Ovary (tissue), 9 donors: ENCODE measurements around the gene RNF43. TPM values are rescaled to one million over a fixed set of nuclear protein-coding genes. Genes with fewer than 3 reads are reported as not detected.

Source experiments
- DNase-seq, 5 donors: peaks; one replicate each; pipeline ENCODE4 v3.0.0-alpha.2; 2019 to 2020
- H3K27ac ChIP-seq, 2 donors: fragments of 200-600 bp; one replicate each; pipeline versions ENCODE4 v1.5.1 to v1.8.0; 2019 to 2022
- H3K27me3 ChIP-seq: fragments of 200-600 bp; one replicate; pipeline ENCODE4 v1.8.0; 2022
- H3K36me3 ChIP-seq: fragments of 200-600 bp; sonication (generic); one replicate; pipeline ENCODE4 v1.5.1; 2019
- H3K4me1 ChIP-seq: one replicate; pipeline ENCODE4 v1.8.1; 2013; ENCODE audit warnings: mild to moderate bottlenecking, moderate library complexity; ENCODE audit not compliant: insufficient read depth
- H3K4me3 ChIP-seq: fragments of 200-600 bp; sonication (generic); one replicate; pipeline ENCODE4 v1.5.1; 2017
- H3K9me3 ChIP-seq, 2 donors: fragments of 200-600 bp in 1 of 2; sonication (generic) in 1 of 2; one replicate each; pipeline versions ENCODE4 v1.5.1 to v1.8.1; 2013 to 2019; ENCODE audit warnings: mild to moderate bottlenecking in 1 of 2, moderate library complexity in 1 of 2
- EP300 ChIP-seq: sonication (generic); formaldehyde crosslinking; IDR thresholded peaks from one replicate; pipeline ENCODE4 v1.6.1; 2017; ENCODE audit warnings: antibody characterized with exemption
- POLR2A ChIP-seq: fragments of 450-650 bp; IDR thresholded peaks from one replicate; pipeline ENCODE4 v1.6.1; 2017; ENCODE audit warnings: antibody characterized with exemption, mild to moderate bottlenecking, moderate library complexity
- WGBS, 3 donors: extraction: QIAGEN DNeasy Blood & Tissue Kit in 1 of 3; methylation state at CpG; one replicate each; pipeline versions ENCODE4 v1.1.5 to v1.1.7; 2013 to 2017; 5-methylcytosine and 5-hydroxymethylcytosine counted together
- intact Hi-C, 4 donors: fragments of 100-400 bp; cut with DNase I; formaldehyde crosslinking; loops; one replicate each; pipeline versions ENCODE4 v1.11.0 to v1.15.1; 2022 to 2023
- polyA plus RNA-seq, 2 donors: library from polyadenylated mRNA; stranded (reverse); fragments of 200-250 nt in 1 of 2; fragments of 350-450 nt in 1 of 2; fragmentation: Illumina TruSeq in 1 of 2; extraction: RNeasy Lipid Tissue Mini Kit (QIAGEN cat#74804) in 1 of 2; gene quantifications; one replicate each; pipeline ENCODE4 v1.2.3, GENCODE V29; 2013 to 2014
- total RNA-seq, 7 donors: library from RNA; depleted of rRNA in 2 of 7; stranded (reverse); fragments of >200 nt in 2 of 7; fragmentation: NEBNext Ultra II Directional in 3 of 7; extraction: Animal tissue kit (Norgen Biotek cat#: 25700) in 3 of 7; gene quantifications; one replicate each; pipeline versions ENCODE4 v1.1.0 to v1.2.4, GENCODE V29; 2016 to 2023
- TF ChIP-seq, protein P1 (sequence below), 3 donors: fragments of 450-650 bp in 2 of 3; fragments of 200-600 bp in 1 of 3; IDR thresholded peaks; one replicate each; pipeline versions ENCODE4 v1.5.1 to v1.8.0; 2016 to 2022; ENCODE audit warnings: antibody characterized with exemption in 3 of 3, mild to moderate bottlenecking in 1 of 3
- donor health status: DM: no; HTN: no; CAD: no; lungs with moderate emphysema.
- donor health status: DM: no; HTN: no; CAD: no.
- donor health status: Bipolar disorder and iron deficiency.
- donor health status: DM: yes; HTN: yes; CAD: no.
- donor health status: DM: no; HTN: no; CAD: no.
- donor health status: DM: yes; HTN: yes; CAD: no.

Gene RNF43
- total and polyA plus RNA-seq, 9 donors, result 0.21 to 5.6 (median 1.3) TPM

DNA sequence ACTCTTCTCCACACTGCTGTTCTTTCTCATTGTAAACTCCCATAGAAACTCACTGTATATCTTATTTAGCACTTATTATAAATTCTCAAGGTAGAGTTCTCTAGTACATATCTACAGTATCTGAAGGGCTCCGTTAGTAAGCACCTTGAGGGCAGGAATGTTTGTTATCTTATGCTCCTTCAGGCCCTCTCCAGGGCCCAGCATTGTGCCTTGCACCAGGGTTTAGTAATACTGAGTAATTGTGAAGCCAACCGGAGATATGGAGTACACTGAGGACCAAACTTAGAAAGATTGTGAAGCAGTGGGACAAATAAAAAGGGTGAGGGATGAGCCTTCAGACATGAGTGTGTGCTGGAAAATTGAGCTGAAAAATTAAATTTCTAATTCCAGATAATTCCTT is 26.4 kb downstream of the RNF43 start:
- H3K4me1 ChIP-seq, result no peaks in the 10 kb centered on the region
- no peaks in the 10 kb centered on the region for H3K9me3 ChIP-seq
- H3K27ac ChIP-seq, result no peak overlapping the region
- 73 to 80% (median 77%) methylated on average over 2 of the region's 2 CpGs for WGBS, 3 donors
- H3K36me3 ChIP-seq, result no peaks in the 10 kb centered on the region
- intact Hi-C loops, result no loop called here
- TF ChIP-seq POLR2A (no peak), EP300 (no peak)
- TF ChIP-seq, protein P1, sequence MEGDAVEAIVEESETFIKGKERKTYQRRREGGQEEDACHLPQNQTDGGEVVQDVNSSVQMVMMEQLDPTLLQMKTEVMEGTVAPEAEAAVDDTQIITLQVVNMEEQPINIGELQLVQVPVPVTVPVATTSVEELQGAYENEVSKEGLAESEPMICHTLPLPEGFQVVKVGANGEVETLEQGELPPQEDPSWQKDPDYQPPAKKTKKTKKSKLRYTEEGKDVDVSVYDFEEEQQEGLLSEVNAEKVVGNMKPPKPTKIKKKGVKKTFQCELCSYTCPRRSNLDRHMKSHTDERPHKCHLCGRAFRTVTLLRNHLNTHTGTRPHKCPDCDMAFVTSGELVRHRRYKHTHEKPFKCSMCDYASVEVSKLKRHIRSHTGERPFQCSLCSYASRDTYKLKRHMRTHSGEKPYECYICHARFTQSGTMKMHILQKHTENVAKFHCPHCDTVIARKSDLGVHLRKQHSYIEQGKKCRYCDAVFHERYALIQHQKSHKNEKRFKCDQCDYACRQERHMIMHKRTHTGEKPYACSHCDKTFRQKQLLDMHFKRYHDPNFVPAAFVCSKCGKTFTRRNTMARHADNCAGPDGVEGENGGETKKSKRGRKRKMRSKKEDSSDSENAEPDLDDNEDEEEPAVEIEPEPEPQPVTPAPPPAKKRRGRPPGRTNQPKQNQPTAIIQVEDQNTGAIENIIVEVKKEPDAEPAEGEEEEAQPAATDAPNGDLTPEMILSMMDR (IDR thresholded peaks at IDR 0.05), result no peak
- DNase-seq, result no peak
- no peak overlapping the region for H3K4me3 ChIP-seq
- H3K27me3 ChIP-seq, result no peaks in the 10 kb centered on the region

DNA sequence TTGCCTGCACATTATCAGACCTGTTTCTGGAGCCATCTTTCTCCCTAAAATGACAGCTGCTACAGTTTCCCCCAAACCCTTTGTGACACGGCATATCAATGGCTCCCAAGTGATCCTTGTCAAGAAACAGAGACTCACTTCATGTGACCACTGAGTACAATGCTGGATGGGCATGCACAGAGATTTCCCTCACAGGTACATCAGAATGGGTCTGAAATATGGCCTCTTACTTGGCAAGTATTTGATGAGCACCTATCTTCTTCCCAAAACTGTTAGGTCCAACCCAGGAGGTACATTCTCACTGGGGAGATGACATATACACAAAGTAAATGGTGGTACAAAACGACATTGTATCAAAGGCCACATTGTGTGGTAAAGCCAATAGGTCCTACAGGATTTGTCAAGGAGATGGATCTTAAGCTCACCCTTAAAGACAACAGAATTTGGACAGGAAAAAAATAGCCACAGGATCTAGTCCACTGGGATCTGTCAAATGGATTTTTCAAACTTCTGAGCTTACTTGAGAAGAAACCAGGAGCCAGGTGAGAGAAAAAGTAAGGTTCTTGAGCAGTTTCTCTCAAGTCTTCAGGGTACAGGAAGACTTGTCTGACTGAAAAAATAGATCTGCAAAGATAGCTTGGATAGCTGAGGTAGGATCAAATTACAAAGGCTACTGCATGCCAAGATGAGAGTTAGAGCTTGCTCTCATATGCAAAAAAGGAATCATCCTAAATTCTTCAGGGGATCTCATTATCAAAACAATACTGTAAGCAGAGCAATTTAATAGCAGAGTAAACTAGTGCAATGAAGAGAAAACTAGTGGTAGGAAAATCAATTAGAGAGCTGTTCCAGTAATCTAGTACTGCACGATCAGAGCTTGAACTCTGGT is 28.8 kb downstream of the RNF43 start:
- TF ChIP-seq, protein P1 (IDR thresholded peaks at IDR 0.05), result no peak
- TF ChIP-seq EP300, result no peak
- TF ChIP-seq POLR2A, result no peak
- Histone ChIP-seq H3K4me1 (no peaks in the 10 kb centered on the region), H3K9me3 (no peaks in the 10 kb centered on the region), H3K4me3 (no peak overlapping the region), H3K27me3 (no peaks in the 10 kb centered on the region), H3K27ac (no peak overlapping the region), H3K36me3 (no peaks in the 10 kb centered on the region)
- intact Hi-C loops, result no loop called here
- 60 to 67% (median 65%) methylated on average over 3 of the region's 3 CpGs for WGBS, 3 donors
- DNase-seq, result no peak

DNA sequence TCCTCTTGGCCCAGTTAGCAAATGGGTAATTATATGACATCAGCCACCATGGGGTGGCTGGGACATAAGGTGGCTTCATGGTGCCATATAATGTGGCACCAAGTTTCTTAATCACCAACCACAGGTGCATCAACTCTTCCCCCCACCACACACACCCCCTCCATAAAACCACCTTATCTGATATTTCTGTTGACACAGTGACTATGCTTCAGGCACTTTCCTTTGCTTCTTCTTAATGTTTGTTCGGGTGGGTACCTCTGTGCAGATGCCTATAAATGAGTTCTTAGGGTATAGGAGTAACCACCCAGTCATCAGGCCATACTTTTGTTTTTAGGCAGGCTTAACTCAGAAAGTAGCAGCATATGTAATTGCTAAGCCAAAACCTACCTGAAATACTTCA is 29.5 kb downstream of the RNF43 start:
- Histone ChIP-seq H3K4me1 (no peaks in the 10 kb centered on the region), H3K4me3 (no peak overlapping the region), H3K9me3 (no peaks in the 10 kb centered on the region), H3K36me3 (no peaks in the 10 kb centered on the region), H3K27ac (no peak overlapping the region), H3K27me3 (no peaks in the 10 kb centered on the region)
- intact Hi-C loops, result no loop called here
- 81 to 94% (median 89%) methylated on average over 1 of the region's 1 CpG for WGBS, 3 donors
- no peak for TF ChIP-seq EP300
- TF ChIP-seq POLR2A, result no peak
- TF ChIP-seq, protein P1 (IDR thresholded peaks at IDR 0.05), result no peak
- no peak for DNase-seq

DNA sequence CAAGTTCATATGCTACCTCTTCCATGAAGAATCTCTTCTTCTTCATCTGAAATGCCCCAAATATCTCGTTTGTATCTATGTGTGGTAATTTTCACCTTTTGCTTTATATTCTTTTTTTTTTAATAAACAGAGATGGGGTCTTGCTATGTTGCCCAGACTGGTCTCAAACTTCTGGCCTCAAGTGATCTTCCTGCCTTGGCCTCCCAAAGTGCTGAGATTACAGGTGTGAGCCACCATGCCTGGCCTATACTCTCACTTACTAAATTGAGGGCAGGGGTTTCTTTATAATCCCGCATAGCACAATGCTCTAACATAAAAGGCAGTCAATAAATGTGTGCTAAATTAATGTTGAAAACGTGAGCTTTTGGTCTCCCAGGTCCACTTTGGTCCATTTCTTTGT is 30.6 kb downstream of the RNF43 start:
- H3K4me1 ChIP-seq, result no peaks in the 10 kb centered on the region
- H3K27ac ChIP-seq, result no peak overlapping the region
- no peaks in the 10 kb centered on the region for H3K36me3 ChIP-seq
- TF ChIP-seq, protein P1 (IDR thresholded peaks at IDR 0.05), result no peak
- TF ChIP-seq POLR2A (no peak), EP300 (no peak)
- DNase-seq, result no peak
- no peaks in the 10 kb centered on the region for H3K27me3 ChIP-seq
- intact Hi-C loops, result no loop called here
- H3K9me3 ChIP-seq, result no peaks in the 10 kb centered on the region
- H3K4me3 ChIP-seq, result no peak overlapping the region
- 77 to 82% (median 80%) methylated on average over 3 of the region's 3 CpGs for WGBS, 3 donors
